ENCODE results near the gene MAG.

MAG gene

GRCh38 chr19:35287713-35288112 lies 4.2 kb upstream of the MAG start:
- no peak for DNase-seq (ENCODE audit: low read depth in 1 of 2, low spot score in 1 of 2)

GRCh38 chr19:35288331-35288730 lies 3.6 kb upstream of the MAG start:
- peaks cover under 1% of the 10 kb centered on the region for H3K27me3 ChIP-seq (ENCODE audit: insufficient read depth, poor library complexity, severe bottlenecking)
- no peak for TF ChIP-seq CTCF (IDR thresholded peaks at IDR 0.05; ENCODE audit: insufficient read depth, low read length)
- TF ChIP-seq REST (IDR thresholded peaks at IDR 0.05; ENCODE audit: insufficient replicate concordance, low read depth), result no peak
- TF ChIP-seq POLR2AphosphoS5 (IDR thresholded peaks at IDR 0.05; ENCODE audit: low read depth), result no peak
- TF ChIP-seq SPI1 (IDR thresholded peaks at IDR 0.05; ENCODE audit: borderline replicate concordance, low read depth), result no peak
- TF ChIP-seq GABPA (IDR thresholded peaks at IDR 0.05; ENCODE audit: low read depth), result no peak
- no peak overlapping the region for H3K27ac ChIP-seq (replicated peaks)
- H3K4me3 ChIP-seq (replicated peaks; ENCODE audit: insufficient read depth, low read length), result no peak overlapping the region
- no peak for DNase-seq (ENCODE audit: low read depth in 1 of 2, low spot score in 1 of 2)

More at GRCh38 chr19:35287713-35288112, 4.2 kb upstream of the MAG start:
- H3K4me3 ChIP-seq (replicated peaks; ENCODE audit: insufficient read depth, low read length), result no peak overlapping the region
- peaks cover 2% of the 10 kb centered on the region for H3K27me3 ChIP-seq (ENCODE audit: insufficient read depth, poor library complexity, severe bottlenecking)
- H3K27ac ChIP-seq (replicated peaks), result no peak overlapping the region
- no peak for TF ChIP-seq CTCF (IDR thresholded peaks at IDR 0.05; ENCODE audit: insufficient read depth, low read length)
- TF ChIP-seq POLR2AphosphoS5 (IDR thresholded peaks at IDR 0.05; ENCODE audit: low read depth), result no peak

- TF ChIP-seq SPI1 (IDR thresholded peaks at IDR 0.05; ENCODE audit: borderline replicate concordance, low read depth) (no peak), POLR2AphosphoS5 (IDR thresholded peaks at IDR 0.05; ENCODE audit: low read depth) (no peak), CTCF (IDR thresholded peaks at IDR 0.05; ENCODE audit: insufficient read depth, low read length) (no peak), GABPA (IDR thresholded peaks at IDR 0.05; ENCODE audit: low read depth) (no peak), REST (IDR thresholded peaks at IDR 0.05; ENCODE audit: insufficient replicate concordance, low read depth) (no peak)
- no peaks in the 10 kb centered on the region for H3K27me3 ChIP-seq (ENCODE audit: insufficient read depth, poor library complexity, severe bottlenecking)
- H3K27ac ChIP-seq (replicated peaks), result no peak overlapping the region
- no peak for DNase-seq (ENCODE audit: low read depth in 1 of 2, low spot score in 1 of 2)
- H3K4me3 ChIP-seq (replicated peaks; ENCODE audit: insufficient read depth, low read length), result no peak overlapping the region
Observed at GRCh38 chr19:35288906-35289305, 3.1 kb upstream of the MAG start.

- no peak for DNase-seq (ENCODE audit: low read depth in 1 of 2, low spot score in 1 of 2)
- no peak overlapping the region for H3K27ac ChIP-seq (replicated peaks)
- no peak overlapping the region for H3K4me3 ChIP-seq (replicated peaks; ENCODE audit: insufficient read depth, low read length)
- TF ChIP-seq SPI1 (IDR thresholded peaks at IDR 0.05; ENCODE audit: borderline replicate concordance, low read depth), result no peak
- TF ChIP-seq GABPA (IDR thresholded peaks at IDR 0.05; ENCODE audit: low read depth), result no peak
- no peak for TF ChIP-seq CTCF (IDR thresholded peaks at IDR 0.05; ENCODE audit: insufficient read depth, low read length)
- no peak for TF ChIP-seq POLR2AphosphoS5 (IDR thresholded peaks at IDR 0.05; ENCODE audit: low read depth)
- no peak for TF ChIP-seq REST (IDR thresholded peaks at IDR 0.05; ENCODE audit: insufficient replicate concordance, low read depth)
- H3K27me3 ChIP-seq (ENCODE audit: insufficient read depth, poor library complexity, severe bottlenecking), result no peaks in the 10 kb centered on the region
Observed at GRCh38 chr19:35290381-35291127, 1.4 kb upstream of the MAG start.

All from HL-60 (cell line).